Measurements from ENCODE around the gene PLAGL2.

PLAGL2 gene

DNA sequence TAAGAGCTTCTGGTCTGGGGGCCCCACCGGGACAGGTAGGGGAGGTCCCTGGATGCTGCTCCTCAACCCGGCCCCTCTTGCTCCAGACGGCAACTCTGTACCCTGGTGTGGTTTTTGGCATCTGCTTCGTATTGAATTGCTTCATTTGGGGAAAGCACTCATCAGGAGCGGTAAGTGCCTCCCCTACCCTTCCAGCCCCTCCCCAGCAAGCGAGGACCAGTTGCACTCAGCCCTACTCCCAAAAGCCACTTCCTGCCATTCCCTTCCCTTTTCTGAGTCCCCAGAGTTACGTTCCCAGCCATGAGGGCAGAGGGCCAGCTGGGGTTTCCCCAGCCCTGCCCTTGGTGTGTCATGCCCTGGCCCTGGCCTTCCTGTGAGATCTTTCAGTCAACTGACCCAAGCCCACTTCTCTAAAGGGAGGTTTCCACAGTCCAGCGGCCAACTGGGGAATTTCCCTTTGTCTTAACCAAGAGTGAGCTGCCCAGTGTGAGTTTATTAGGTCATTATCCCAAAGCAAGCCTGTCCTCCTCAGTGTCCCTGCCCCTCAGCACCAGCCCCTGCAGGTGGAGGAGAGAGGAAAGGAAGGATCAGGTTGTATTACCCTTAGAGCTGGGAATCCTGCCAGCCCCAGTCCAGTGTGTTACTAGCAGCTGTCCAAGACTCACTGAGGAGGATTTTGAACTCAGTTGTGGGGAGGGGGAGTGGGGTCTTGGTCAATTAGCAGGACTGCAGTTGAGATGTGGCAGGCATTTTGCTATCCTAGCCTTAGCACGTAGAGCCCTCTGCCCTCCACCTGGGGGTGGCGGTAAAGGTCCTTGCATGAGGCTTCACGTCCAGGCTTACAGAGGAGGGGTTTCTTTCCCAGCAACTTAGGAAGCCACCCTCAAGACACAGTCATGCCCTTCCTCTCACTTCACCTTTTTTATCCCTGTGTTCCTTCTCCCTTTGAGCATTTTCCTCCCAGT lies 52.2 kb downstream of the PLAGL2 start:
- Histone ChIP-seq H3K27ac (ENCODE audit: low read depth, low read length) (no peak overlapping the region), H2AFZ (ENCODE audit: insufficient read depth, low read length, poor library complexity) (no peak overlapping the region), H3K18ac (ENCODE audit: low read length) (no peak overlapping the region), H3K14ac (ENCODE audit: low read length) (no peak overlapping the region), H3K79me2 (ENCODE audit: control insufficient read depth, insufficient read depth, low read length, poor library complexity) (no peaks in the 10 kb centered on the region), H3K4me1 (ENCODE audit: control insufficient read depth in 1 of 2, insufficient read depth in 2 of 2, low read length in 2 of 2) (no peaks in the 10 kb centered on the region), H3K36me3 (ENCODE audit: control insufficient read depth in 1 of 2, insufficient read depth in 2 of 2, low read length in 2 of 2) (peaks cover 58 to 69% of the 10 kb centered on the region in 2 experiments), H3K27me3 (ENCODE audit: insufficient read depth, low read length) (no peaks in the 10 kb centered on the region), H2BK120ac (ENCODE audit: insufficient read depth, low read length, poor library complexity) (no peak overlapping the region), H4K8ac (ENCODE audit: low read depth, low read length) (no peak overlapping the region), H3K79me1 (ENCODE audit: low read length) (no peaks in the 10 kb centered on the region), H3K4me2 (ENCODE audit: low read length) (no peak overlapping the region), H4K91ac (ENCODE audit: low read depth, low read length) (no peak overlapping the region), H3K4ac (ENCODE audit: low read depth, low read length) (no peak overlapping the region), H2AK5ac (ENCODE audit: low read length) (no peak overlapping the region), H4K12ac (ENCODE audit: low read depth, low read length) (no peak overlapping the region), H3K9ac (ENCODE audit: low read length) (no peak overlapping the region), H2BK12ac (ENCODE audit: low read length) (no peak overlapping the region), H3K4me3 (ENCODE audit: low read depth, low read length) (no peak overlapping the region), H3K9me3 (ENCODE audit: insufficient read depth, low read depth, low read length) (no peaks in the 10 kb centered on the region), H3K23ac (ENCODE audit: low read length) (no peak overlapping the region), H2BK5ac (ENCODE audit: low read depth, low read length, poor library complexity) (no peak overlapping the region)
- no CpG with 5 or more reads among the region's 11 CpGs for WGBS (ENCODE audit: extremely low coverage, insufficient coverage, insufficient read length)
- DNase-seq: peak; percentile 54 to 59

DNA sequence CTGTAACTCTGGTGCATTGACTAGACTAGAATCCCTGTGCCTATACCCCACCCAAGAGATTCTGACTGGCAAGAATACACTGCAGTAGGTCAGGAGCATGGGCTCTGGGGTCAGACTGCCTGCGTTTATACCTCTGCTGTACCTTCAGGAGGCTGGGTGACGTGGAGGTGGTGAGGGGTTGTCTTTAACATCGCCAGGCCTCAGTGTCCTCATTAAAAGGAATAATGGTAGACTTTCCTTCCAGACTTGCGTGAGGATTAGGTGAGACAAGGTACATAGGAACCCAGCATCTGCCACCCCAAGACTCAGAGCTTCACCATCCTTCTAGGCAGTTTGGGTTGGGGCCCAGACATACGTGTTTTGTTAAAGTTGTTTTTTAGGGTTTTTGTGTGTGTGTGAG lies 53.8 kb downstream of the PLAGL2 start:
- H3K18ac ChIP-seq (ENCODE audit: low read length): no peak overlapping the region
- no peaks in the 10 kb centered on the region for H3K9me3 ChIP-seq (ENCODE audit: insufficient read depth, low read depth, low read length)
- no peak overlapping the region for H4K8ac ChIP-seq (ENCODE audit: low read depth, low read length)
- H3K4me1 ChIP-seq (ENCODE audit: control insufficient read depth in 1 of 2, insufficient read depth in 2 of 2, low read length in 2 of 2): no peaks in the 10 kb centered on the region
- peaks cover 54 to 62% of the 10 kb centered on the region in 2 experiments for H3K36me3 ChIP-seq (ENCODE audit: control insufficient read depth in 1 of 2, insufficient read depth in 2 of 2, low read length in 2 of 2)
- no peak overlapping the region for H3K4me3 ChIP-seq (ENCODE audit: low read depth, low read length)
- no peak overlapping the region for H3K27ac ChIP-seq (ENCODE audit: low read depth, low read length)
- no peak overlapping the region for H2BK12ac ChIP-seq (ENCODE audit: low read length)
- H2AK5ac ChIP-seq (ENCODE audit: low read length): no peak overlapping the region
- no peak overlapping the region for H2BK5ac ChIP-seq (ENCODE audit: low read depth, low read length, poor library complexity)
- no peak overlapping the region for H4K91ac ChIP-seq (ENCODE audit: low read depth, low read length)
- no peak overlapping the region for H4K12ac ChIP-seq (ENCODE audit: low read depth, low read length)
- no CpG with 5 or more reads among the region's 5 CpGs for WGBS (ENCODE audit: extremely low coverage, insufficient coverage, insufficient read length)
- H3K79me2 ChIP-seq (ENCODE audit: control insufficient read depth, insufficient read depth, low read length, poor library complexity): no peaks in the 10 kb centered on the region
- no peak overlapping the region for H3K4ac ChIP-seq (ENCODE audit: low read depth, low read length)
- DNase-seq: no peak
- no peak overlapping the region for H2AFZ ChIP-seq (ENCODE audit: insufficient read depth, low read length, poor library complexity)
- no peaks in the 10 kb centered on the region for H3K79me1 ChIP-seq (ENCODE audit: low read length)
- H3K27me3 ChIP-seq (ENCODE audit: insufficient read depth, low read length): no peaks in the 10 kb centered on the region
- no peak overlapping the region for H3K14ac ChIP-seq (ENCODE audit: low read length)
- no peak overlapping the region for H3K4me2 ChIP-seq (ENCODE audit: low read length)
- H3K23ac ChIP-seq (ENCODE audit: low read length): no peak overlapping the region
- no peak overlapping the region for H3K9ac ChIP-seq (ENCODE audit: low read length)
- H2BK120ac ChIP-seq (ENCODE audit: insufficient read depth, low read length, poor library complexity): no peak overlapping the region

DNA sequence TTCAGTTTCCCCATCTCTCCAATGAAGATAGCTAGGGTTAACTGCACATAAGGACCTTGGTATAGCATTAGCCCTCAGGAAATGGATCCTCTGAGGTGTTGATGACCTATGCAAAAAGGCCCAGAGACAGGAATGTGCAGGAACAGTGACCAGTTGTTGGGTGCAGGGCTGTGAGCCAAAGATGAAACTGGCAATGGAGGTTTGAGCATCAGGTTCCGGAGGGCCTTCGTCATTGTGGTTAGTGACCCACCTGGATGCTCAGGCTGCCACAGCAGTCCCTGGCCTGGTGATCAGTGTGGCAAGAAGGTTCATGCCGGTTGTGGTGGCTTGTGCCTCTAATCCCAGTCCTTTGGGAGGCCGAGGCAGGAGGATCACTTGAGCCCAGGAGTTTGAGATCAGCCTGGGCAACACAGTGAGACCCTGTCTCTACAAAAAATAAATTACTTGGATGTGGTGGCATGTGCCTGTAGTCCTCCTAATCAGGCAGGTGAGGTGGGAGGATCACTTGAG lies 54.3 kb downstream of the PLAGL2 start:
- WGBS (ENCODE audit: extremely low coverage, insufficient coverage, insufficient read length): no CpG with 5 or more reads among the region's 4 CpGs

DNA sequence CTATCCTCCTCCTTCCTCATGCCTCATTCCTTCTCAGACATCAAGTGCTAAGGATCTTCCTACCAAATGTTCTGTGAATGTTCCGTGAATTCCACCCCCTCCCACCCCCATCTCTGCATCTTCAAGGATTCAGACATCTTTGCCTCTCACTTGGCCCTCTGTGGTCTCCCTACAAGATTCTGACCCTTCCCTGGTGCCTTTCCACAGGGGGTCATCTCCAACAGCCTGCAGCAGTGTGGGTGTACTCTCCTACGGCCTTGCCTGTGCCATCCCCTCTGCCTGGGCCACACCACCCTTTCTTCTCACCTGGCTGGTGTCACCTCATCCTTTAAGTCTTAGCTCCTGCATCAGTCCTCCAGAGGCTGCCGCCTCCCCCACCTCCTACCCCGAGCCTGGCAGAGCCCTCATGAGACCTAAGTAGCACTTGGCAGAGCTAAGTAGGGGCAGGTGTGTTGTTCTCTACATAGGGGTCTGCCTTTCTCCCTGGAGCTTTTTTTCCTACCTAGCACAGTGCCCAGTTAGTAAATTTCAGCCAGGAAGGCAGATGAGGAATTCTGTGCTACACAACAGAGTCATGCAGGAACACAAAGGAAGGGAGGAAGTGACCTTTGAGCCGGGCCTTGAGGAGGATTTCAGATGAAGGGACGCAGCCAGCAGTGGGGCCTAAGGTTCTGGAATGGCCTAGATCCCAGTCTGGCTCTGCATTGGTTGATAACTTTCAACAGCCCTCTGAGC lies 55.0 kb downstream of the PLAGL2 start:
- H2AFZ ChIP-seq (ENCODE audit: insufficient read depth, low read length, poor library complexity): no peak overlapping the region
- H3K79me2 ChIP-seq (ENCODE audit: control insufficient read depth, insufficient read depth, low read length, poor library complexity): no peaks in the 10 kb centered on the region
- H3K4me2 ChIP-seq (ENCODE audit: low read length): no peak overlapping the region
- no peak overlapping the region for H3K18ac ChIP-seq (ENCODE audit: low read length)
- H4K12ac ChIP-seq (ENCODE audit: low read depth, low read length): no peak overlapping the region
- H3K36me3 ChIP-seq (ENCODE audit: control insufficient read depth in 1 of 2, insufficient read depth in 2 of 2, low read length in 2 of 2): peaks cover 45 to 53% of the 10 kb centered on the region in 2 experiments
- DNase-seq: no peak
- H3K9me3 ChIP-seq (ENCODE audit: insufficient read depth, low read depth, low read length): no peaks in the 10 kb centered on the region
- H2BK120ac ChIP-seq (ENCODE audit: insufficient read depth, low read length, poor library complexity): no peak overlapping the region
- H2AK5ac ChIP-seq (ENCODE audit: low read length): no peak overlapping the region
- H3K9ac ChIP-seq (ENCODE audit: low read length): no peak overlapping the region
- H2BK5ac ChIP-seq (ENCODE audit: low read depth, low read length, poor library complexity): no peak overlapping the region
- H3K4ac ChIP-seq (ENCODE audit: low read depth, low read length): no peak overlapping the region
- H3K14ac ChIP-seq (ENCODE audit: low read length): no peak overlapping the region
- H3K23ac ChIP-seq (ENCODE audit: low read length): no peak overlapping the region
- H3K4me3 ChIP-seq (ENCODE audit: low read depth, low read length): no peak overlapping the region
- H3K27ac ChIP-seq (ENCODE audit: low read depth, low read length): no peak overlapping the region
- no peaks in the 10 kb centered on the region for H3K79me1 ChIP-seq (ENCODE audit: low read length)
- H3K4me1 ChIP-seq (ENCODE audit: control insufficient read depth in 1 of 2, insufficient read depth in 2 of 2, low read length in 2 of 2): no peaks in the 10 kb centered on the region
- H4K8ac ChIP-seq (ENCODE audit: low read depth, low read length): no peak overlapping the region
- no peak overlapping the region for H4K91ac ChIP-seq (ENCODE audit: low read depth, low read length)
- WGBS (ENCODE audit: extremely low coverage, insufficient coverage, insufficient read length): no CpG with 5 or more reads among the region's 6 CpGs
- H2BK12ac ChIP-seq (ENCODE audit: low read length): no peak overlapping the region
- H3K27me3 ChIP-seq (ENCODE audit: insufficient read depth, low read length): no peaks in the 10 kb centered on the region

More for the DNA sequence above, 54.3 kb downstream of the PLAGL2 start:
- Histone ChIP-seq H2AFZ (ENCODE audit: insufficient read depth, low read length, poor library complexity) (no peak overlapping the region), H3K4me3 (ENCODE audit: low read depth, low read length) (no peak overlapping the region), H3K27ac (ENCODE audit: low read depth, low read length) (no peak overlapping the region), H3K27me3 (ENCODE audit: insufficient read depth, low read length) (no peaks in the 10 kb centered on the region), H3K14ac (ENCODE audit: low read length) (no peak overlapping the region), H3K4ac (ENCODE audit: low read depth, low read length) (no peak overlapping the region), H3K23ac (ENCODE audit: low read length) (no peak overlapping the region), H3K36me3 (ENCODE audit: control insufficient read depth in 1 of 2, insufficient read depth in 2 of 2, low read length in 2 of 2) (peaks cover 50 to 59% of the 10 kb centered on the region in 2 experiments), H3K9ac (ENCODE audit: low read length) (no peak overlapping the region), H3K4me2 (ENCODE audit: low read length) (no peak overlapping the region), H2BK12ac (ENCODE audit: low read length) (no peak overlapping the region), H2BK120ac (ENCODE audit: insufficient read depth, low read length, poor library complexity) (no peak overlapping the region), H2BK5ac (ENCODE audit: low read depth, low read length, poor library complexity) (no peak overlapping the region), H4K91ac (ENCODE audit: low read depth, low read length) (no peak overlapping the region), H4K8ac (ENCODE audit: low read depth, low read length) (no peak overlapping the region), H4K12ac (ENCODE audit: low read depth, low read length) (no peak overlapping the region), H3K4me1 (ENCODE audit: control insufficient read depth in 1 of 2, insufficient read depth in 2 of 2, low read length in 2 of 2) (no peaks in the 10 kb centered on the region), H3K18ac (ENCODE audit: low read length) (no peak overlapping the region), H2AK5ac (ENCODE audit: low read length) (no peak overlapping the region), H3K79me1 (ENCODE audit: low read length) (no peaks in the 10 kb centered on the region), H3K79me2 (ENCODE audit: control insufficient read depth, insufficient read depth, low read length, poor library complexity) (no peaks in the 10 kb centered on the region), H3K9me3 (ENCODE audit: insufficient read depth, low read depth, low read length) (no peaks in the 10 kb centered on the region)
- no peak for DNase-seq

Measured in trophoblast cell (in vitro differentiated cells and primary cell).